ENCODE results near the gene ITIH3.

ITIH3 gene

DNA sequence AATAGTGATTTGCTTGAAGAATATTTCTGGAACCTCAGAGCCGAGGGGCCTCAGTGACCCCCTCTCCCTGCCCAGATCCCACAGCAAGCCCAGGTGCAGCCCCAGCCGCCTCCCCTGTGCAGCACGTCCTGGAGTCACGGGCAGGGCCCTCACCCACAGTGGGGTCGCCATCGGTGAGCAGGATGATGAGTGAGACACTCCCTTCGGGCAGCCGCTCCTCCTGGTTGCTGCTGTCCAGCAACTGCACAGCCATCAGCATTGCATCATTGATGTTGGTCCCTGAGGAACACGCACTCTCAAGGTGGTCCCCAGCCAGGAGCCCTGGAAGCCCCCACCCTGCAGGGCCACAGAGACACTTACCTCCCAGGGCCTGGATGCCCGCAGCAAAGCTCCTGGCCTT, 29.4 kb downstream of the ITIH3 start:
- in situ Hi-C loops (cut with HindIII; ENCODE audit: low sequenced_read_pairs), result no loop called here

- in situ Hi-C loops (cut with HindIII; ENCODE audit: low sequenced_read_pairs), result no loop called here
Observed at GRCh38 chr3:52827441-52827840, 32.8 kb downstream of the ITIH3 start.

DNA sequence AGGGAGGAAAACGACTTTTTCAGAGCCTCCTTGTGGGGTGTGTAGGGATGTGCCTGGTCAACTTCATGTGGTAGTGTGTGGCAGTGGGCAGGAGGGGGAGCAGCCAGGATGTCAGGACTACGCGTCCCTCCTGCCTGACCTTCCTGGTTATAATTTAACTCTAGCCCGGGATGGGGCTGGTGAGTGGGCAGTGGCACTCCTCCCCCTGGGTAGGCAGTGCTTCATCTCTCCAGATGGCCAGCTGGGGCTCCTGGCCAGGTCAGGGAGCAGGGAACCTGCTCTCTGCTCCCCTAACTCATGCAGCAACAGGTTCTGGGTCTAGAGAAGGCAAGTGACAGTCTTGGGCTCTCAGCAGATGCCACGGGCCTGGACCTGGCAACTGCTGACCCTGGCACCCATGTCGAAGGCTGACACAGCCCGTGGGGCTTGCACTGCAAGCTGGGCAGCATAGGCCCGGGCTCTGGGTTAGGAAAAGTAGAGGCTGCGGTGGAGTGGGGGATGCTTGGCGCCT, 33.3 kb downstream of the ITIH3 start:
- in situ Hi-C loops (cut with HindIII; ENCODE audit: low sequenced_read_pairs), result no loop called here

GRCh38 chr3:52829482-52829881, 34.9 kb downstream of the ITIH3 start:
- in situ Hi-C loops (cut with HindIII; ENCODE audit: low sequenced_read_pairs), result no loop called here

DNA sequence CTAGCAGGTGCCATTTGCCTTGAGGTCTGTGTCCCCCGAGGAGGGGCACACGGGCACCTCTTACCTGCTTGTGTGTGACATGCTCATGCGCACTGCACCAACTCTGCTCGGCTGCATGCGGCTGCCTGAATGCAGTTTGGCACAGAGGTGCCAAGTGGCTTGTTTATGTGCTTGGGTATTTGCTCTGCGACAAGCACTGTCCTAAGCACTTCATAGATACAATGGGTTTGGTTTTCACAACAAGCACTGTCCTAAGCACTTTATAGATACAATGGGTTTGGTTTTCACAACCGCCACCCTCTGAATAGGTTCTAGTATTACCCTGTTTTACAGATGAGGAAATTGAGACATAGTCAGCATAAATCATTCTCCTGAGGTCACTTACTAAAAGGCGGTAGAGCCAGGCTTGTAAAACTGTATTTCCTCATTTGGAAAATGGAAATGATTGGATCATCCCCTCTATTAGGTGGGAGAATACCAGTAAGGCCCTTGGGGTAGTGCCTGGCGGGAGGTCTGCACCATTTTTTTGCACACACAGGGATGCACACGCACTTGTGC, 35.4 kb downstream of the ITIH3 start:
- in situ Hi-C loops (cut with HindIII; ENCODE audit: low sequenced_read_pairs), result no loop called here

DNA sequence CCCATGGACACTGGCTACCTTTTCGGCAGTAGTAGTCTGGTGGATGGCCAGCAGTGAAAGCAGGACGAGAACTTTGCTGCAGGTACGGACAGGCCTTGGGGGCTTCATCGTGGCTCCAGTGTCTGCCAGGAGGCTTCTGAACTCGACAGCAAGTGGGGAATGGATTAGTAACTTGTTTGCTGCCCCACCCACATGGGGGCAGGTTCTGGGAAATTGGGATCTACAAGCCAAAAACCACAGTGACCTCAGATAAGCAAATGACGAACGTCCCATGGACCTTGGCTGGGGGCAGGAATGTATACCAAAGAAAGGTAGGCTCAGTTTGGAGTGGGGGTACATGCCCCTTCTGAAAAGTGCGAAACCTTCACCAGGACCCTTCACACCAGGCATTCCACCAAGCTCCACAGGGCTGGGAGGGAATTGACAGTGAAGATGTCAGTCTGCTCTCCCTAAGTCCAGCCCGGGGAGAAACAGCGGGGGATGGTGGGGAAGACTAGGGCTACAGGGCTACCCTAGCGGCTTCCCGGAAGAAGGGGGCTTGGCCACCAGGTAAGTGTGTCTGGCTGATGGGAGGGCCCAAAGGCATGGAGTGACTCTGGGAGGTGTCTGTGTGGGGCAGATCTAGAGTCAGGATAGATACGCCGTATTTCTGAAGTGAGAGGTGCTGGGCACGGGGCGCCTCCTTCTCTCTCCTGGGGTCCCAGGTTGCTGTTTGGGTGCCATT, 36.1 kb downstream of the ITIH3 start, which contains the start of gene ITIH4:
ITIH4 (minus strand) TSS at position 138 of the 724 bp plus-strand sequence; CDS start at position 108, 30 bp downstream.
- in situ Hi-C loops (cut with HindIII; ENCODE audit: low sequenced_read_pairs), result no loop called here

DNA sequence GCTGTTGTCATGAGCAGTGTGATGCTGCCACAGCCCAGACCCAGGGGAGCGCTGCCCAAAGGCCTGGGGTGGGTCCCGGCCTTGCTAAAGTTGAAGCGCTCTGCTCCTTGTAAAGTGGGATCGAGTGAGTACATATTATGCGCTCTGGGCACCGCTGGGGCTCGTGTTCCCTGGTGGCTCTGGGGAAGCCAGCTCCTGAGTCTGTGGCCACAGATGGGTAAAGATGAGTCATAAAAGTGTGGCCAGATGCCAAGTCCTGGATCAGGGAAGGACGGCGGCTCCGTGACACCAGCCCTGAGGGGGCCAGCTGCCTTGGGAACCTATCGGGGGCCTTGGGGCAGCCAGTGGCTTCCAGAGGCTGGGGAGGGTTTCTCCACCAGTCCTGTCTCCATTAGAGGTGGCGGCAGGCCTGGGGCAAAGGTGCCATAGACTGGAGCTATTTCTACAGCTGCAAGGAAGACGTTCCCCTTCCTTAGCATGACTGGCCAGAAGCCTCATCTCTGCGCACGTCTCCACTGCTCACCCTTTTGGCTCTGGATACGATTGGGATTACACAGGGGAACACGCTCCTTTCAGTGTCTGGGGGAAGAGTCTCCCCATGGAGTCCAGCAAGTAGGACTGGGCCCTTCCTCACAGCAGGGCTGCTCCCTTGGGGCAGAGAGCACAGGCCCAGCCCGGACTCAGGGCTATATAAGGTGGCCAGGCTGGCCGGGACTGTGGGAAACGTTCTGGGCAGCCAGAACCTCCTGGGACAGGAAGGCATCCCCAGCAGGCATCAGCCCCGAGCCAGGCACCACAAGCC, 37.1 kb downstream of the ITIH3 start:
- in situ Hi-C loops (cut with HindIII; ENCODE audit: low sequenced_read_pairs), result no loop called here

GRCh38 chr3:52833202-52833601, 38.6 kb downstream of the ITIH3 start:
- in situ Hi-C loops (cut with HindIII; ENCODE audit: low sequenced_read_pairs), result no loop called here

DNA sequence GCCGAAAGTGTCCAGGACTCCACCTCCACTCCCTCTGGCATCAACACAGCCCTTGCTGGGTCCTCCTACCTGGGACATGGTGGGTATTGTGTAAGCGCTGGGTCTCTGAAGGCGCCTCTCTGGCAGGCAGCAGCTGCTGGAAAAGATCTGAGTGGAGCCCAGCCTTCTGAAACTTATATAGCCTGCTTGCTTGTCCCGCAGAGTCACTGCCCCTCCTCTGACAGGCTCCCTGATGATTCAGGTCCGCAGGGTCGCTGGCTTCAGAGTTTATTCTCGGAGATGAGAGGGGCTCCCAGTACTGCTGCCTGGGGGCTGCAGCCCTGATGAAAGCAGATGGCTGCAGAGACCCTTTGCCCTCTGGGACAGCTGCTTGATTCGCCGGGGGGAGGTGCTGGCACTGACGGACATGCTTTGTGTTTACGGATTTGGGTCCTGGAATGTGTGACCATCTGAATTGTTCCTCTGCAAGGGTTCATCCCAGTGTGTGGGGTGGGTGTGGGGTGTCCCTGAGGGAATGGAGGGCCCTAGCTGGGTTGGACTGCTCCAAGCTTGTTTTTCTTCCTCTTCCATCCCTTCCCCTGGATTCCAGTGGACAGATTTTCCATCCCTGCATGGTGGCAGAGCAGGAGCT, 40.4 kb downstream of the ITIH3 start, which contains the start of gene MUSTN1:
MUSTN1 (minus strand) TSS at position 149 of the 631 bp plus-strand sequence; CDS start at position 78, 71 bp downstream.
- in situ Hi-C loops (cut with HindIII; ENCODE audit: low sequenced_read_pairs), result loop anchor here (5.0 kb wide), 1 partner anchor 92 kb away; no protein-coding TSS in a partner anchor

- in situ Hi-C loops (cut with HindIII; ENCODE audit: low sequenced_read_pairs), result loop anchor here (5.0 kb wide), 1 partner anchor 91 kb away; no protein-coding TSS in a partner anchor
Observed at GRCh38 chr3:52835766-52836470, 41.3 kb downstream of the ITIH3 start.

DNA sequence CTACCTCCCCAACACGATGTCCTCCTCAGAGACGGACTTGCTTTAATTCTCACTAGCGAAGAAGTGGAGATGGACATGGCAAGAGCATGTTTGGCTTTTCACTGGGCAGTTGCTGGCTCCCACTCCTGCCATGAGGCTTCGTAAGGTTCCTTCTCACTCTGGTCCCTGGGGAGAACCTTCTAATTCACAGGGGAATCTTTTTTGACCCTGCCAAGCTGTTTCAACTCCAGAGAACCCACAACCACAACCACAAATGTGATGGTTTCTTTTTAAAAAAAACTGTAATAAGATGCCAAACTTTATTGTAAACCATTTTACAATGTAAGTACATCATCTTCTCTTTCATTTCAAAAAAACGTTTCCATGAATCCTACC, 41.9 kb downstream of the ITIH3 start:
- in situ Hi-C loops (cut with HindIII; ENCODE audit: low sequenced_read_pairs), result loop anchor here (5.0 kb wide), 1 partner anchor 91 kb away; no protein-coding TSS in a partner anchor

GRCh38 chr3:52836986-52837385, 42.4 kb downstream of the ITIH3 start:
- in situ Hi-C loops (cut with HindIII; ENCODE audit: low sequenced_read_pairs), result loop anchor here (5.0 kb wide), 1 partner anchor 90 kb away; no protein-coding TSS in a partner anchor

DNA sequence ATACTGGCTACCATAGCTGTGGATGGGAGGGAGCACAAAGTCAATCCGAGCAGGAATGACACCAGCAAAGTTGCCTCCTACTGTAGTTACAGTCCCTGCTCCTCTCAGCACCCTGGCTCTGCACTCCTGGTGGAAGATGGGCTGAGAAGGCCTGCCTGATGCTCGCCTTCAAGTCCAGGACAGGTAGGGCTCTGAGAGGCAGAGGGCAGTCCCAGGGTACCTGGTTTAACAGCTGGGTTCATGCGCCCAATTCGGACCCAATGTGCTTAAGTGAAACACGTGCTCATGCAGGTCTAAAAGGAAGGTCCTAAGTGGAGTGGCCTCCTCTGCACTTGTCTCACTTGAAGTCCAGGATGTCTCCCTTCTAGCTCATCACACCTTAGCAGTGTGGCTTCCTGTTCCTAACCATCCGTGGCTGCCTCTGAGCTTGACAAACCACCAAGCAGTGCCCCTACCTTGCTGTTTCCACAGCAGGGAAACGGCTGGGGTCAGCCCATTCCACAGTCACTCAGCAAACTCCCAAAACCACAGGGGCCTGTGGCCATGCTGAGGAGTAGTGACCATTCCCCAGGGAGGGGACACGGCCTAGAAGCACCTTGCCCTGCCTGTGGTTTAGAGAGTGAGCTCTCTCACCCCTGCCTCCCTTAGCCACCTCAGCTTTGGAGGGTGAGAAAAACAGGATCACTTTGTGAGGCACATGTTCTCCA, 44.1 kb downstream of the ITIH3 start:
- in situ Hi-C loops (cut with HindIII; ENCODE audit: low sequenced_read_pairs), result loop anchor here (5.0 kb wide), 1 partner anchor 89 kb away; no protein-coding TSS in a partner anchor

DNA sequence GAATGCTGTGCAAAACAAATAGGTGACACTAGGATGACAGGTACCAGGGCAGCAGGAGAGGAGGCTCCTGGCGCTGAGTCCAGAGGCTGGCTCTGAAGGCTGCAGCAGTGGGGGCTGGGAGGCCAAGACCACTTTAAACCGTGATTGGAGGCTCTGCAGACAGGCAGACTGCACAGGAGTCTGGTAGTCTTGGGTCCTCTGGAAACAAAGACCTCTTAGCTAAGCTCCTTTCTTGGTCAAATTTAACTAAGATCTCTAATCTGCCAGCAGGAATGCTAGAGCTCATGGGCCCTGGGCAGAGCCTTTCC, 44.6 kb downstream of the ITIH3 start:
- in situ Hi-C loops (cut with HindIII; ENCODE audit: low sequenced_read_pairs), result loop anchor here (5.0 kb wide), 1 partner anchor 88 kb away; no protein-coding TSS in a partner anchor

DNA sequence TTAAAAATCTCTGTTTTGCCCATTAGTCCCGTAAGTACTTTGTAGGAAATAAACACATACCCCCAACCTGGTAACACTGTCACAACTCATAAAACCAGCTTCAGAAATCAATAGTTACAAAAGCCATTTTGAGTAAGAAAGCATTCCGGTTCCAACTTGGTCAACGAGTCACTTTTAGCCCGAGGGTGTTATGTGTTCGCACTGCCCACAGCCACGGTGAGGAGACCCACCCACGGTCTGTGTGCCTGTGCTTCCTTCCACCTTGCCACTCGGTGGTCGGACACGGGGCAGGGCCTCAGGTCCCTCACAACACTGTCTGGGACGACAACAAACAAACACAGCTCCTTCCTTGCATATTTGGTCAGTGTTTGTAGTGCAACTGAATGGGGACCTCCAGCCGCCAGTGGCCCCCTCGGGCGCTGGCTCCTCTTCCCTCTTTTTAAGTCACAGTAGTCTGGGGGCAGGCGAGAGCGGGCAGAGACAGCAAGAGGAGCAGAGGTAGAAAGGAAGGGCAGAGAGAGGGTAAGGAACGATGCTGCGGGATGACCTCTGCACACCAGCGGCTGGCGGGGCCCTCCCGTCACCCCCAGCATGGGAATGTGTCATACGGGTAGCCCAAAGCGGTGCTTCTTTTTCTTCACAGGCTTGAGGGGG, 45.4 kb downstream of the ITIH3 start:
- in situ Hi-C loops (cut with HindIII; ENCODE audit: low sequenced_read_pairs), result loop anchor here (5.0 kb wide), 1 partner anchor 87 kb away; no protein-coding TSS in a partner anchor

GRCh38 chr3:52841211-52841980, 46.8 kb downstream of the ITIH3 start:
- in situ Hi-C loops (cut with HindIII; ENCODE audit: low sequenced_read_pairs), result no loop called here

- in situ Hi-C loops (cut with HindIII; ENCODE audit: low sequenced_read_pairs), result no loop called here
Observed at GRCh38 chr3:52841981-52842340, 47.4 kb downstream of the ITIH3 start.

DNA sequence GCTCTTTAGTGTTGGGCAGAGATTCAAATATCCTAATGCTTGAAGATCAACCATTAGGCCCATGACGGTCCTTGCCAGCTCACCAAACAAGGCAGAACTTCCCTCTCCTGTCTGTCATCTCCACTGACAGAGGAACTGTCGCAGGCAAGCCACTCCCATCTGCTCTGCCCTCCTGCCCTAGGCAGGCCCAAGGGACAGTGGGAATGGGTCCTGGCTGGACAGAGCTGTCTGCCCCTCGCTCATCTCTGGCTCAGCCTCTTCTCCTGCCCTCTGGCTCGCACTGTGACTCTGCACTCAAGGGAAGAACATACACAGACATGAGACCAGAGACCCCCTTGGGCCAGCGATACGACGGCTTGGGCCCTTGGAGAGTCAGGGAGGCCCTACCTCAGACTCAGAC, 47.8 kb downstream of the ITIH3 start:
- in situ Hi-C loops (cut with HindIII; ENCODE audit: low sequenced_read_pairs), result no loop called here
